G401.6 (cell line): ENCODE data around the gene DSTN.

Source experiments
- FAIRE-seq: peaks from 2 replicates; lab custom pipeline; 2012; peaks lifted over from hg19 to GRCh38; lab: Jason Lieb, UNC

Gene DSTN

GRCh38 chr20:17549131-17549530 is 20.7 kb upstream of the DSTN start:
- FAIRE-seq: no peak

DNA sequence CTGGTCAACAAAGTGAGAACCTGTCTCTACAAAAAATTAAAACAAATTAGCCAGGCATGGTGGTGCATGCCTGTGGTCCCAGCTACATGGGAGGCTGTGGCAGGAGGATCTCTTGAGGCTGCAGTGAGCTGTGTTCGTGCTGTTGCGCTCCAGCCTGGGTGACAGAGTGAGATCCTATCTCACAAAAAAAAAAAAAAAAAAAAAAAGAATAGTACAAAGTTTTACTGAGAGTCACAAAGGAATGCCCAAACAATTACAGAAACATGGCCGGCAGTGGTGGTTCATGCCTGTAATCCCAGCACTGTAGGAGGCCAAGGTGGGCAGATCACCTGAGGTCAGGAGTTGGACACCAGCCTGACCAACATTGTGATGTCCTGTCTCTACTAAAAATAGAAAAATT is 14.8 kb upstream of the DSTN start:
- FAIRE-seq: no peak

DNA sequence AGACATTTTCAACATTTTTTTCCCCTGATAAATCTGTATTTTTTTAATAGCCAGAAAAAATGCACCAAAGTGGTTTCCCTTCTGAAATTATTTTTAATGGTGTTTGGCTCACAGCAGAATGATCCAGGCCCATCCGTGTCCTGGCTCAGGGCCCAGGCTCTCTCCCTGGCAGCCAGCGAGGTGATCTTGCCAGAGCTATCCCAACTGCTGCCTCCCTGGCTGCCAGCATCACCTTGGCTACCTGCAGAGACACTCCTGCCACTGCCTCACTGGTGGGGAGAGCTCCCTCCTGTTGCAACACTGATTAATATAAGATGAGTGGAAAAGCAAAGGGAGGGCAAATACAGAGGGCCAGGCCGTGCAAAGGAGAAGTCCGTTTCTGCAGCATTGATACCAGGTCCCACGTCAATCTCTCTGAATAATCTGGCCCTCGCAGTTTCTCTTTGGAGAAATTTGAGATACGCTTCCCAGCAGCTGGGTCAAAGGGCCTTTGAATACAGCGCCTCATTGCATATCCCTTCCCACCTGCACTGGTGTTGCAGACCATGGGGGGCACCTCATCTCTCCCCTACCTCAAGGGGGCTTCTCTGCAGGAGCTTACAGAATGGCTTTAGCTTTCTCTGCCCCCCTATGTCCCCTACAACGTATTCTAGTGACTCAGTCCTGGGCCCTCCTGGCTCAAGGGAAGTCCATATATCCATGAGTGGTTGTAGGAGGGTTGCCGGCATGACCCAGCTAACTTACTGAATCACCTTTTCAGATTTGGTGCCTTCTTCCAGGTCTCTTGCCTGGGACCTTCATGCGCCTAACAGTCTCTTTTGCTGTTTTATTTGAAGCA is 12.8 kb upstream of the DSTN start:
- no peak for FAIRE-seq

- FAIRE-seq: no peak
Measured at GRCh38 chr20:17557675-17558006, 12.2 kb upstream of the DSTN start.

DNA sequence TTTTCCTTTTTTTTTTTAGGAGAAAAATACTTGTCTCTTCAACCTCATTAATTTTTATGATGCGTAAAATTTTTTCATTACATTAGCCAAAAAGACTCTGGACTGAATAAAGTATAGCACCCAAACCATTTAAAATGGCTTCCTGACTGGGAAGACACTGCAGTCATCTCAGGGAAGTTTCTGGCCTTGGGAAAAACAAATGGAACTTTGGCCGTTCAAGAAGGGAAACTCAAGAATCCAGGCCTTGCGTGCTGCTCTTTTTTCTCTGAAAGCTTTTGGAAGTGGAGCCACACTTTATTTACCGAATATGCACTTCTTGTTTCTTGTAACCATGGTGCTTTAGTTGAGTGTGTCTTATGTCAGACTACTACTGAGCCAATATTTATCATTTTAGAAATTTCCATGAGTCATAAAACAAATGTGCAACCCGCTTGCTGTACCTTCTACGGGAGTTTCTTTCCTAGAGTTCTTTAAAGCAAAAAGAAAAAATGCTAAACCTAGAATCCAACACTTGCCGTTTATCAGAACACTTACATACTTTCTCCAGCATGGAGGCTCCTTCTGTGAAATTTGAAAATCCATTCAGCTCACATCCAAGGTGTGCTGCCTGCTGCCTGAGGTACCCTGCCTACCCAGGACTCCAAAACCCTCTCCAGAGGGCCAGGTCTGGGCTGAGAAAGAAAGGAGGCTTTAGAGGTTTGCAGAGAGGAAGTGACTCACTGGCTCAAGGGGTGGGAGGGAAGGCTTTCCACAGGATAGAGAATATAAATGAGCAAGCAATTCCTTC is 11.5 kb upstream of the DSTN start:
- FAIRE-seq: no peak

DNA sequence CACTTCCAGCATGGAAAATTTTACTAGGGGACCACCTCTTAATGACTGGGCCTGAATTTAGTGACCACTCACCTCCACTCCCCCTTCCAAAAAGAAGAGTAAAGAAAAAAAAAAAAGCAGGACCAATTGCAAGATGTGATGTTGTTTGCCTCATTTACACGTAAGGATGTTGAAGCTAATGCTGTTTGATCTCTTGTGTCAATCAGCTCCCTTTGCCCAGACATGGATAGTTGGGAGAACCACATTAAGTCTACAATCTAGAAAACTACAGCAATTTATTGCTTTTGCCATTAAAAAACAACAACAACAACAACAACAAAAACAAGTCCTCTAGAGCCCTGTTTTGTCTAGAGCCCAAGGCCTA is 11.0 kb upstream of the DSTN start:
- FAIRE-seq: no peak

DNA sequence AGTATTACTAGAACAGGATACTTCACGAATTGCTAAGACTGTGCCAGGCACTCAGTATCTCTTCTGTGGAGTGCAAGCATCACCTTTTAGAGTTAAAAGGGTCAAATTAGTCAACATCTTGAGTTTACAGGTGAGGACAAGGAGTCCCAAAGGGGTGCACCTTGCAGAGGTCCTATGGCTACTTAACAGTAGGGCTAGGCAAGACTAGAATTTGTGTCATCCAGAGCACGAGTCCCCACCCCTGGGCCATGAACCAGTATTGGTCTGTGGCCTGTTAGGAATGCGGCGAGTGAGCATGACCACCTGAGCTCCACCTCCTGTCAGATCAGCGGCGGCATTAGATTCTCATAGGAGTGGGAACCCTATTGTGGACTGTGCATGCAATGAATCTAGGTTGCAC is 10.5 kb upstream of the DSTN start:
- FAIRE-seq: no peak

- FAIRE-seq: no peak
Measured at GRCh38 chr20:17560344-17561074, 9.4 kb upstream of the DSTN start.

GRCh38 chr20:17562804-17563305 is 7.0 kb upstream of the DSTN start:
- FAIRE-seq: no peak

- FAIRE-seq: no peak
Measured at GRCh38 chr20:17565169-17565845, 4.6 kb upstream of the DSTN start.

GRCh38 chr20:17566345-17566744 is 3.5 kb upstream of the DSTN start:
- no peak for FAIRE-seq

DNA sequence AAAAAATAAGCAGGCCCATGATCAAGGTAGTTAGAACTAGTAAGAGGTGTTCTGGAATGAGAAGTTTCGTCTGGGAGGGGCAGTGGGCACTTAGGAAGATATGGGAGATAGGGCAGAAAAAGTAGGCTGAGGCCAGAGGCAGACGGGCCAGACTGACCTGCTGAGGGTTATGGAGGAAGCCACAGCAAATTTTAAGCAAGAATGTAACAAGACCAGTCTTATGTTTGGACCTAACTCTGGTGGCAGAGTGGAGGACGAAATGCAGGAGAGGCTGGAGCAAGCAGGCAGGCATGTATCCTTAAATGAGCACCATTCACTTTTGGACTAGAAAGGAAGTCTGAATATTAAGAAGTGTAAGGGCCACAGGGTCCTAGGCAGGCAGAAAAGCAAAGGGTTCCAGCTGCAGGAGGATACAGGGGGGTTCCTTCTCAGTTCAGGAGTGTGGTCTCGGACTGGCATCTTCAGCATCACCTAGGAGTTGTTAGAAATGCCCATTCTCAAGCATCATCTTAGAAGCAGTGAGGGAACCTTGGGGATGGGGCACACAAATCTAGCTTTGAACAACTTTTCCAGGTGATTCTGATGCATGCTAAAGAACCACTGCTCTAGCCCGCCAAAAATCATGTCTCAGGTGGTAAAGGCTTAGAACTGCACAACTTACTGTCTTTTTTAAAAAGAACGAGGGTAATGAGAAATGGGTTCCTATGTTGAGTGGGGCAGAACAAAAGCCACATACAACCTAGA is 1.7 kb upstream of the DSTN start:
- FAIRE-seq: no peak

GRCh38 chr20:17568972-17569521 is 828 bp upstream of the DSTN start:
- peak; percentile 80 for FAIRE-seq

- FAIRE-seq: no peak
Measured at GRCh38 chr20:17570347-17571152, 675 bp downstream of the DSTN start.

DNA sequence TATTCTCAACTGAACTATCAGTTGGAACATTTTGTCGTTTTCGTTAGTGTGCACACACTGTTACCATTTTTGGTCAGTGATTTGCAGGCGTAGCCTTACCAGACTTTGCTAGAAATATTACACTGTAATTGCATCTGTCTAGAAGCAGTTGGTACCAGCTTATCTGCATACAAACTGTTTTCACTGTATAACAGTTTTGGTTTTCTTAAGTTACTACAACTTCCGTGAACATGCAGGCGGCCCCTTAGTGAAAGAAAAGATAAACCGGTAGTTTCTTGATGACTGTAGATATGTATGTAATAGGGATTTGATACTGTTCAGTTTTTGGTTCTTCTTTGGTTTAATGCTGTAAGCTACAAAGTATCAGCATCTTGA is 1.3 kb downstream of the DSTN start:
- FAIRE-seq: no peak

DNA sequence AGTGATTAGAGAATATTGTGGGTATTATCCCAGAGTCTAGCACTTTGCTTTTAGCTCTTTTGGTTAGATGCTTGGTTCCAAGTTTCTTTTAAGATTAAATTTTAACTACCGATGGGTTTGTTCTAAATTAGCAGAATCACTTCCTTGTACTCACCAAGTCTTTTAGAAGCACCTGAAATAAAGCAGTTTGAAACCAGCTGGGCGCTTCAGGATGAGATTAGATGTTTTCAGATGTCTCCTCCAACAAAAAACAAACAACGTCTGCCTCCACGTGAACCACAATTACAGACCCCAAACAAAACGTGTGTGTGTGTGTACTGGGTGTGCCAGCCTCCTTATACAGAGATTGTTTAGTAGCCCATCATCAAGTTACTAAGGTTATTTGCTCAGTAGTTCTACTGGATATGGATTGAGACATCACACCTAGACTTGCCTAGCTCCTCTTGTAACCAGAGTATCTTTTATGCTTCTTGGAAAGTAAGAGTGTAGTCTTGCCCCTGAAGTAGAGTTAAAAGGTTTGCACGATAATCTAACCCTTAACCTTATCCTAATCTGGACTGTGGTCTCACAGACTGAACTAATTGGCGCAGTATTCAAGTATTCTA is 2.3 kb downstream of the DSTN start:
- FAIRE-seq: no peak

DNA sequence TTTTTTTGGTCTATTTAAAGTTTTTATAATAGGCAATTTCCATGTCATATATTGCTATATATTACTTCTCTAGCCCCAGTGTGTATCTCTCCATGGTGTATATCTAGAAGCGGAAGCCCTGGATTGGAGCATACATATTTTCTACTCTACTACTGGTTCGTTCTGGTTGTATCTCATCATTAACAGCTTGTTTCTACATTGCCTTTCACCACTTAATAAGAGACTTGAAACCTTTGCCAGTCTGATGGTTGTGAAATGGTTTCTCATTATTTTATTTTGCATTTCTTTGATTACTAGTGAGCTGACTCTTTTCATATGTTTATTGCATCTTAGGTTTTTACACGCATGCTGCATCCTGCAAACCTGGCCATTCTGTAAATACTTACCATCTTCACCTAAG is 3.6 kb downstream of the DSTN start:
- FAIRE-seq: no peak

DNA sequence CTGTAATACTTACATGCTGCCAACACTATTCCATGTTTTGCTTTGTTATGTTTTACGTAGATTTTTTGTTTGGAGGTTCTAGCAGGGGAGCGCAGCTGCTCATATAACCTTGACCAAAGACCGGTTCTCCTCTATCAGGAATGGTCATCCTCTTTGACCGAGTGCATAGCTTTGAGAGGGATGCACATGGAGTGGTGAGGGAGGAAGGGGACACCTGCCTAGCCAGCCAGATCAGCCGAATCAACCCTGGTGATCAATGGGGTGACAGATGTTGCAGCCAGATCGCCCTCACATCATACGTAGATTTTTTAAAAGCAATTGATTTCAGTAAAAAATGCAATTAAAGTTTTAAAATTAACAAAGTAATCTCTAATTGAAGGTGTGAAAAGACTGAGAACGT is 6.3 kb downstream of the DSTN start:
- no peak for FAIRE-seq

DNA sequence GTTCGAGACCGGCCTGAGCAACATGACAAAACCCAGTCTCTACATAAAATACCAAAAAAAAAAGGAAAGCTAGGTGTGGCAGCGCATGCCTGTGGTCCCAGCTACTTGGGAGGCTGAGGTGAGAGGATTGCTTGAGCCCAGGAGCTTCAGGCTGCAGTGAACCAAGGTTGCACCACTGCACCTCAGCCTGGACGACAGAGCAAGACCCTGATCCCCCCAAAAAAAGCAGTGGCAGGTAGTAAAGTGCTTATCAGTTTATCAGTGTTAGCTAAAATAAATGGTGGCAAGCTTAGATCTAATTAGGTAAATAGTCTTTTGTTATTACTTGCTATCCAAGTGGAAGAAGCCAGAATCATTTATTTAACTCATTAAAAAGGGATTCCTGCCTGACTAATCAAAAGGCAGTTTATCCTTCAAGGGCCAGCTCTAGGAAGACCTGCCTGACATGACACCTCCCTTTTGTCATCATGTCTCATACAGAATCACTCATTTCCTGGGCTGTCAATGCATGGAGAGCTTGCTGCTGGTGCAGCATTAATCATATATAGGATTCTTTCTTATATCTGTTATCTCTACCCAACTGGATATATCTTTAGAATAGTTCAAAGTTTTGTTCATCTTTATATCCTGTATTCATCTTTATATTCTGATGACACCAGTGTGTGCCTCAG is 9.6 kb downstream of the DSTN start:
- FAIRE-seq: no peak

DNA sequence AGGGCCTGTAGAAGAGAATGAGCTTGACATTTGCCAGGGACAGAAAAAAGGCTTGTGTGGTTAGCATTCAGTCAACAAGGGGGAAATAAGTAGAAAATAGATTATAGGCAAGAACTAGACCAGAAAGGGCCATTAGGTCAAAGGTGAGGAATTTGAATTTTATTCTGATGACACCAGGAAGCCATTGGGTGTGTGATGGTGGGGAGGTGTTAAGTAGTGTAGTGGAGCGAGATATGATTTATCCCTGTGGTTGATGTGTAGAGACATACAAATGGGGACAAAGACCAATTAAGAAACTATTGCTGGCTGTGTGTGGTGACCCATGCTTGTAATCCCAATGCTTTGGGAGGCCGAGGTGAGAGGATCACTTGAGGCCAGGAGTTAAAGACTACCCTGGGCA is 11.0 kb downstream of the DSTN start:
- no peak for FAIRE-seq
